GM12878 (cell line): ENCODE data around the gene SFSWAP. TPM values are rescaled to one million over a fixed set of nuclear protein-coding genes. Genes with fewer than 3 reads are reported as not detected.

Experiments used
- ATAC-seq: fragments of 200-7000 bp; cut with Tn5 transposase; 3 replicates; pipeline ENCODE4 v1.9.1; 2020; ENCODE audit warnings: mild to moderate bottlenecking, moderate library complexity
- BruUV-seq: library from RNA; stranded (reverse); fragments of 400-500 nt; replicated peaks from 2 replicates; lab custom pipeline; 2021; lab: Mats Ljungman, UMichigan
- CTCF ChIA-PET: fragments of 300-600 bp; sonication (Branson Sonifier 250); formaldehyde crosslinking; extraction: SDS; loops from one replicate; lab custom pipeline; 2021; ENCODE audit warnings: inconsistent platforms; lab: Yijun Ruan, JAX
- POLR2A ChIA-PET: fragments of 350-600 bp; formaldehyde crosslinking; extraction: SDS; loops from one replicate; lab custom pipeline; 2021; ENCODE audit warnings: inconsistent platforms; lab: Charles Lee
- RAD21 ChIA-PET: fragments of 300-600 bp; sonication (Branson Sonifier 250); formaldehyde crosslinking; loops from one replicate; lab custom pipeline; 2023; ENCODE audit warnings: antibody characterized with exemption; ENCODE audit not compliant: unreplicated experiment; lab: Charles Lee
- SMC1A ChIA-PET: fragments of 300-600 bp; sonication (Branson Sonifier 250); formaldehyde crosslinking; loops from one replicate; lab custom pipeline; 2023; ENCODE audit not compliant: unreplicated experiment, uncharacterized antibody; lab: Charles Lee
- DNase-seq: peaks from one replicate; pipeline ENCODE4 v3.0.0-alpha.2; 2011; ENCODE audit warnings: low read depth, low spot score
- FAIRE-seq: peaks from 3 replicates; lab custom pipeline; 2011; peaks lifted over from hg19 to GRCh38; lab: Jason Lieb, UNC
- H2AFZ ChIP-seq: 2 replicates; pipeline ENCODE4 v1.6.0; 2011; ENCODE audit warnings: low read depth, low read length, control low read depth; ENCODE audit not compliant: control insufficient read depth
- H3K27ac ChIP-seq: 2 replicates; pipeline ENCODE4 v1.5.1; 2011; ENCODE audit warnings: control low read depth; ENCODE audit not compliant: control insufficient read depth, insufficient read depth
- H3K27me3 ChIP-seq, 2 experiments: replicated peaks in 1 of 2; 2 replicates each; pipeline versions ENCODE4 v1.6.0 to v1.6.1; 2011; ENCODE audit warnings: low read length in 1 of 2; ENCODE audit not compliant: control insufficient read depth in 2 of 2, insufficient read depth in 2 of 2
- H3K36me3 ChIP-seq, 2 experiments: 2 replicates each; pipeline ENCODE4 v1.5.1; 2011; ENCODE audit warnings: low read length in 1 of 2; ENCODE audit not compliant: control insufficient read depth in 2 of 2, insufficient read depth in 2 of 2
- H3K4me1 ChIP-seq: 2 replicates; pipeline ENCODE4 v1.6.1; 2011; ENCODE audit warnings: mild to moderate bottlenecking, low read length, moderate library complexity, mixed read lengths; ENCODE audit not compliant: control insufficient read depth, insufficient read depth
- H3K4me2 ChIP-seq: 2 replicates; pipeline ENCODE4 v1.6.0; 2011; ENCODE audit warnings: control low read depth; ENCODE audit not compliant: control insufficient read depth, insufficient read depth
- H3K4me3 ChIP-seq: fragments of 200-600 bp; sonication (generic); 2 replicates; pipeline ENCODE4 v1.5.1; 2016
- H3K79me2 ChIP-seq: 2 replicates; pipeline ENCODE4 v1.6.0; 2011; ENCODE audit warnings: low read length; ENCODE audit not compliant: control insufficient read depth, insufficient read depth
- H3K9ac ChIP-seq: 2 replicates; pipeline ENCODE4 v1.8.0; 2011; ENCODE audit warnings: low read length, control low read depth, mixed read lengths; ENCODE audit not compliant: control insufficient read depth, insufficient read depth
- H3K9me3 ChIP-seq: replicated peaks from 3 replicates; pipeline ENCODE4 v1.5.1; 2011; ENCODE audit warnings: mild to moderate bottlenecking, low read length; ENCODE audit not compliant: control insufficient read depth, insufficient read depth
- H4K20me1 ChIP-seq: 2 replicates; pipeline ENCODE4 v1.6.0; 2011; ENCODE audit not compliant: control insufficient read depth, insufficient read depth
- CHD1 ChIP-seq: IDR thresholded peaks from 2 replicates; pipeline ENCODE4 v1.6.1; 2012; ENCODE audit warnings: low read depth, low read length, improper control_type of control experiment
- JUNB ChIP-seq: IDR thresholded peaks from 2 replicates; pipeline ENCODE4 v1.6.1; 2016; ENCODE audit warnings: antibody characterized with exemption, mild to moderate bottlenecking
- JUND ChIP-seq: IDR thresholded peaks from 2 replicates; pipeline ENCODE4 v1.6.1; 2012; ENCODE audit warnings: low read depth, mild to moderate bottlenecking, low read length, improper control_type of control experiment, moderate library complexity
- POLR2AphosphoS2 ChIP-seq: IDR thresholded peaks from 2 replicates; pipeline ENCODE4 v1.6.1; 2011; ENCODE audit warnings: low read depth, mild to moderate bottlenecking, low read length, improper control_type of control experiment, moderate library complexity
- SIN3A ChIP-seq: IDR thresholded peaks from 2 replicates; pipeline ENCODE4 v1.6.1; 2012; ENCODE audit warnings: low read depth, low read length, improper control_type of control experiment
- TCF3 ChIP-seq: IDR thresholded peaks from 2 replicates; pipeline ENCODE4 v1.6.1; 2012; ENCODE audit warnings: low read depth, mild to moderate bottlenecking, low read length, borderline replicate concordance; ENCODE audit not compliant: insufficient read depth
- ZNF207 ChIP-seq: fragments of 450-650 bp; IDR thresholded peaks from 2 replicates; pipeline ENCODE4 v1.6.1; 2014; ENCODE audit warnings: antibody characterized with exemption, mild to moderate bottlenecking, borderline replicate concordance
- ZNF687 ChIP-seq: fragments of 450-650 bp; IDR thresholded peaks from 2 replicates; pipeline ENCODE4 v1.6.1; 2017; ENCODE audit warnings: mild to moderate bottlenecking, moderate library complexity
- WGBS: methylation state at CpG from one replicate; pipeline ENCODE4 v1.1.6; 2016; ENCODE audit warnings: low lambda C conversion rate; ENCODE audit not compliant: insufficient replicate concordance, insufficient coverage; ENCODE audit errors: missing lambda C conversion rate; 5-methylcytosine and 5-hydroxymethylcytosine counted together
- in situ Hi-C: fragments of 300-500 bp; cut with MboI; formaldehyde crosslinking; loops from 9 replicates; pipeline ENCODE4 v1.14.3; 2018; ENCODE audit warnings: mixed read lengths
- intact Hi-C: fragments of 100-400 bp; cut with micrococcal nuclease; formaldehyde crosslinking; loops from one replicate; pipeline ENCODE4 v1.14.2; 2022; ENCODE audit not compliant: unreplicated experiment
- polyA plus RNA-seq, 11 experiments: library from polyadenylated mRNA; depleted of rRNA in 4 of 11; unstranded in 6 of 11; stranded (reverse) in 5 of 11; fragments of >200 nt; fragmentation: Nextera tagmentation in 4 of 11; fragmentation: Illumina TruSeq in 1 of 11; extraction: Ambion mirVana in 4 of 11; extraction: Trizol in 1 of 11; gene quantifications; 1 replicate in 1 of 11; 2 replicates in 10 of 11; pipeline versions ENCODE4 v1.2.1 to v1.2.3, GENCODE V29; 2011 to 2016; ENCODE audit warnings: inconsistent platforms in 2 of 11, missing spikeins in 2 of 11, low read depth in 1 of 11
- total RNA-seq, 4 experiments: library from RNA; depleted of rRNA in 3 of 4; stranded (reverse); fragments of >200 nt in 3 of 4; fragmentation: Illumina TruSeq in 1 of 4; extraction: Trizol in 1 of 4; gene quantifications; 2 replicates each; pipeline versions ENCODE4 v1.2.1 to v1.2.3, GENCODE V29; 2013 to 2021
- TF ChIP-seq, protein P1 (sequence below): fragments of 450-650 bp; conservative IDR thresholded peaks from 2 replicates; pipeline ENCODE4 v1.6.1; 2017; ENCODE audit warnings: mild to moderate bottlenecking, moderate library complexity

Gene SFSWAP
- total and polyA plus RNA-seq, 10 of the 15 experiments (the other 5 are each of a cell fraction or from before 2014, with no cell fraction given) = 1.8 to 48.6 (median 25.0) TPM

DNA sequence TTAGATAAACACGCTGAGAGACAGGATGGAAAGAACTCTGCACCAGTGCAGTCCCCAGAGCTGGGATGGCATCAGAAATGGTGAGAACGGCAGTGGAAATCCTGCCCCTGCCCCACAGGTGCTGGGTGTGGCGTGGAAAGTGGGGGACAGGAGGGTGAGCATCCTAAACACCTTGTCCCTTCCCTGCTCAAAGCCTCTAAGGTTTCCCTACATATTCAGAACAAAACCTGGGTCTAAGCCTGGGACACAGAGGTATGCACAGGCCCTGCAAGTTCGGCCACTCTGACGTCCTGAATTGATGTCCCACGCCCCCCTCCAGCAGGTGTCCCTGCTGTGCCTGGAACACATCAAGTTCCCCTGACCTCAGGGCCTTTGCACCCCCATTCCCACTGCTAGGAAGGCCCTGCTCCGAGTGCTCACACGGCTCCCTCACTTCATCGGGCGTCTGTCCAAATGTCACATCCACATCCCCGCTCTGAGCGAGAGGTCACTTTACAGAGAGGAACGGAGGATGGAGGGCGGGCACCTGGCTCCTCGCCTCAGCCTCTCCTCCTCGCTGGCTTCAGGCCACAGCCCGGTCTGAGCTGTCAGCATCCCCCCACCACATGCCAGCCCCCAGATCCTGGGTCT, 38.5 kb upstream of the SFSWAP start:
- FAIRE-seq = no peak
- in situ Hi-C loops = no loop called here
- POLR2A ChIA-PET = no interaction called here
- SMC1A ChIA-PET = no interaction called here
- no TSS peak for BruUV-seq
- no peak overlapping the region for H3K4me2 ChIP-seq
- H3K36me3 ChIP-seq = no peaks in the 10 kb centered on the region
- TF ChIP-seq SIN3A (no peak), JUND (no peak), TCF3 (no peak), POLR2AphosphoS2 (no peak), CHD1 (no peak), ZNF207 (no peak), ZNF687 (no peak), JUNB (no peak)
- TF ChIP-seq, protein P1, sequence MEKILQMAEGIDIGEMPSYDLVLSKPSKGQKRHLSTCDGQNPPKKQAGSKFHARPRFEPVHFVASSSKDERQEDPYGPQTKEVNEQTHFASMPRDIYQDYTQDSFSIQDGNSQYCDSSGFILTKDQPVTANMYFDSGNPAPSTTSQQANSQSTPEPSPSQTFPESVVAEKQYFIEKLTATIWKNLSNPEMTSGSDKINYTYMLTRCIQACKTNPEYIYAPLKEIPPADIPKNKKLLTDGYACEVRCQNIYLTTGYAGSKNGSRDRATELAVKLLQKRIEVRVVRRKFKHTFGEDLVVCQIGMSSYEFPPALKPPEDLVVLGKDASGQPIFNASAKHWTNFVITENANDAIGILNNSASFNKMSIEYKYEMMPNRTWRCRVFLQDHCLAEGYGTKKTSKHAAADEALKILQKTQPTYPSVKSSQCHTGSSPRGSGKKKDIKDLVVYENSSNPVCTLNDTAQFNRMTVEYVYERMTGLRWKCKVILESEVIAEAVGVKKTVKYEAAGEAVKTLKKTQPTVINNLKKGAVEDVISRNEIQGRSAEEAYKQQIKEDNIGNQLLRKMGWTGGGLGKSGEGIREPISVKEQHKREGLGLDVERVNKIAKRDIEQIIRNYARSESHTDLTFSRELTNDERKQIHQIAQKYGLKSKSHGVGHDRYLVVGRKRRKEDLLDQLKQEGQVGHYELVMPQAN = no peak
- TF ChIP-seq, all 136 proteins: peak for 0
- Histone ChIP-seq H3K9ac (no peak overlapping the region), H2AFZ (no peak overlapping the region), H3K9me3 (no peaks in the 10 kb centered on the region), H3K27me3 (no peaks in the 10 kb centered on the region), H3K4me1 (no peaks in the 10 kb centered on the region), H3K27ac (no peak overlapping the region), H3K79me2 (no peaks in the 10 kb centered on the region), H3K4me3 (no peak overlapping the region), H4K20me1 (no peaks in the 10 kb centered on the region)
- ATAC-seq = no peak
- DNase-seq = no peak
- ChIA-PET CTCF (no interaction called here), RAD21 (no interaction called here)
- intact Hi-C loops = no loop called here
- 52% methylated on average over 17 of the region's 17 CpGs for WGBS
